Muscle layer of duodenum (tissue), 2 donors: Measurements from ENCODE around the gene PAQR6.
"Not testable (repeated sequence)": the region's sequence is repeated elsewhere in the genome, so short reads cannot be mapped to it uniquely, and the experiment has no call there.

ENCODE experiments used
- H3K27ac ChIP-seq: one replicate; pipeline ENCODE4 v1.7.0; 2013; ENCODE audit warnings: mild to moderate bottlenecking, low read length
- H3K27me3 ChIP-seq: one replicate; pipeline ENCODE4 v1.7.0; 2013; ENCODE audit warnings: low read depth, mild to moderate bottlenecking, control low read depth, low read length
- H3K36me3 ChIP-seq, 2 donors: one replicate each; pipeline ENCODE4 v1.7.0; 2013; ENCODE audit warnings: low read length in 2 of 2, control low read depth in 1 of 2, mild to moderate bottlenecking in 1 of 2; ENCODE audit not compliant: insufficient read depth in 2 of 2, control insufficient read depth in 1 of 2
- H3K4me1 ChIP-seq, 2 donors: one replicate each; pipeline ENCODE4 v1.7.0; 2013; ENCODE audit warnings: low read length in 2 of 2, mild to moderate bottlenecking in 2 of 2, control low read depth in 1 of 2, moderate library complexity in 1 of 2; ENCODE audit not compliant: insufficient read depth in 2 of 2, control insufficient read depth in 1 of 2
- H3K4me3 ChIP-seq, 2 donors: one replicate each; pipeline ENCODE4 v1.7.0; 2013; ENCODE audit warnings: low read length in 2 of 2, low read depth in 1 of 2, mild to moderate bottlenecking in 1 of 2
- H3K9me3 ChIP-seq, 2 donors: one replicate each; pipeline ENCODE4 v1.7.0; 2013; ENCODE audit warnings: low read length in 2 of 2, control low read depth in 1 of 2, mild to moderate bottlenecking in 1 of 2; ENCODE audit not compliant: control insufficient read depth in 1 of 2
- donor health status: healthy.

The PAQR6 gene

DNA sequence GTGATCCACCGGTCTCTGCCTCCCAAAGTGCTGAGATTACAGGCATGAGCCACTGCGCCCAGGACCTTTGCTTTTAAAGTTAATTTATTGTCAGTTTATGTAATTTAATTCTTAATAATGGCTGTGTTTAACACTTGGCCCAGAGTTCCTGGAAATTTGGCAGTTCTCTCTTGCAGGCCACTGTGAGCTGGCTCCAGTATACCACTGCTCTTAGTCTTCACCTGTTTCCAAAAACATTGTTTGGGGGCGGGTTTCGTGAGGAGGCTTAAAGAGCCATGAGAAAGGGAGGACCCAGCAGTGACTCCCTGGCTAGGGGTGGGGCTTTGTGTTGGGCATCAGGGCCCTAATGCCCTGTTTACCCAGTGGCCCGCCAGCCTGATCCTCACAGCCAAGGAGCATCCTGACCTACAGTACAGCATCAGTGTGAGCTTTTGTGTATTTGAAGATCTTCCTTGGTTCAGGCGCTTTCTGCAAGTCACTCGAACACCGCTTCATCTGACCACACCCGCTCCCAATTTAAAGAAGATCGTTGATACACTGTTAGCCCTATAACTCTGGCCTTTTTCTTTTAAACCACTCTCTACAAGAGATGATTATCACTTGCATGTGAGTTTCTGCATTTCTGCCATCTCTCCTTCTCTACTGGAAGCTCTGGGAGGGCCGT, 17.9 kb downstream of the PAQR6 start:
- no peaks in the 10 kb centered on the region for H3K27me3 ChIP-seq
- peaks cover 0 to 8% of the 10 kb centered on the region in 2 donors for H3K4me1 ChIP-seq
- H3K36me3 ChIP-seq = peaks cover 5 to 24% of the 10 kb centered on the region in 2 donors
- no peaks in the 10 kb centered on the region for H3K9me3 ChIP-seq
- no peak overlapping the region for H3K27ac ChIP-seq
- no peak overlapping the region for H3K4me3 ChIP-seq

DNA sequence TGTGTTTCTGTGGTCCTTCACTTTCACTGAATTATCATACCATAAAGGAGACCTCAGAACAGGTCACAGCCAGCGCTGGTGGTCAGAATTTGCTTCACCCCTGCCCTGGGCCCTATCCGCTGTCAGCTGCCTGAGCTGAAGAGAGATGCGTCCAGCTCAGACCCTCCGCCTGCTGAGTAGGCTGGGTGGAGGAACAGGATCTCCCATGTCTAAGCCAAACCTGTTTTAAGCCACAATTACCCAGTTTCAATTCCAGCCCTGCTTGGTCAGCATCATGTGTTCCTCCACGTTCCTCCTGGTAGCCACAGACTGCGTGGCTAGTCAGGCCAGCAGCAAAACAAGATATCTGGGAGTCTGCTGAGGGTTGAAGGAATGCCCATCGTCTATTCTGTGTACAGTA, 19.4 kb downstream of the PAQR6 start:
- no peak overlapping the region for H3K4me3 ChIP-seq
- peaks cover 0 to 8% of the 10 kb centered on the region in 2 donors for H3K4me1 ChIP-seq
- H3K27me3 ChIP-seq = no peaks in the 10 kb centered on the region
- peaks cover 8 to 18% of the 10 kb centered on the region in 2 donors for H3K36me3 ChIP-seq
- H3K27ac ChIP-seq = no peak overlapping the region
- H3K9me3 ChIP-seq = no peaks in the 10 kb centered on the region

DNA sequence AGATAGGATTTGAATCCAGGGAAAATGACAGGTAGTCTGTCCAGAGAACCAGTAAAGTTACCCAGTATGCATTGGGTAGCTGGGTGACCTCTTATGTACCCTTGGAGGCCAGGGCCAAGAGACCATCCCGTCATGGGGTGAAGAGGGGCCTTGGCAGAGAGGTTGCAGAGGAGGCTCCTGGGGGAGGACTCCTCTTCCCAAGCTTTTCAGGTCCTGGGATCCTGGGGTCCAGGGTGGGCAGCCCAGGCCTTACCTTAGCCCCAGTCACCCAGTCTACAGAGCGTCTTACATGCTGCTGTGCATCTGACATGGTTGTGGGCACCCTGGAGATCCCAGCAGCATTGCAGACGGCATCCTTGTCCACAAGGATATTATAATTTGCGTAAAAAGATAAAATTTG, 21.1 kb downstream of the PAQR6 start:
- Histone ChIP-seq H3K4me3 (no peak overlapping the region), H3K36me3 (peaks cover 19 to 30% of the 10 kb centered on the region in 2 donors), H3K9me3 (no peaks in the 10 kb centered on the region), H3K4me1 (peaks cover 0 to 8% of the 10 kb centered on the region in 2 donors), H3K27ac (no peak overlapping the region), H3K27me3 (no peaks in the 10 kb centered on the region)

- no peaks in the 10 kb centered on the region for H3K27me3 ChIP-seq
- H3K9me3 ChIP-seq = no peaks in the 10 kb centered on the region
- peaks cover 0 to 8% of the 10 kb centered on the region in 2 donors for H3K4me1 ChIP-seq
- no peak overlapping the region for H3K4me3 ChIP-seq
- H3K36me3 ChIP-seq = peaks cover 25 to 37% of the 10 kb centered on the region in 2 donors
- no peak overlapping the region for H3K27ac ChIP-seq
These were observed 21.7 kb downstream of the PAQR6 start for GRCh38 chr1:156226116-156226538.

GRCh38 chr1:156225677-156226014, 22.2 kb downstream of the PAQR6 start:
- Histone ChIP-seq H3K9me3 (no peaks in the 10 kb centered on the region), H3K36me3 (peaks cover 30 to 41% of the 10 kb centered on the region in 2 donors), H3K27me3 (no peaks in the 10 kb centered on the region), H3K27ac (no peak overlapping the region), H3K4me1 (peaks cover 0 to 8% of the 10 kb centered on the region in 2 donors), H3K4me3 (no peak overlapping the region)

GRCh38 chr1:156221986-156222692, 25.7 kb downstream of the PAQR6 start:
- Histone ChIP-seq H3K4me1 (peaks cover 4 to 8% of the 10 kb centered on the region in 2 donors), H3K27ac (no peak overlapping the region), H3K9me3 (no peaks in the 10 kb centered on the region), H3K36me3 (peaks cover 25 to 39% of the 10 kb centered on the region in 2 donors), H3K4me3 (no peak overlapping the region), H3K27me3 (no peaks in the 10 kb centered on the region)

GRCh38 chr1:156220226-156220625, 27.6 kb downstream of the PAQR6 start:
- H3K27ac ChIP-seq = no peak overlapping the region
- peaks cover 1 to 8% of the 10 kb centered on the region in 2 donors for H3K4me1 ChIP-seq
- peaks cover 25 to 34% of the 10 kb centered on the region in 2 donors for H3K36me3 ChIP-seq
- H3K27me3 ChIP-seq = no peaks in the 10 kb centered on the region
- H3K9me3 ChIP-seq = no peaks in the 10 kb centered on the region
- H3K4me3 ChIP-seq = no peak overlapping the region

- Histone ChIP-seq H3K27ac (peak overlapping the region; percentile 77), H3K4me1 (peaks cover 8% of the 10 kb centered on the region in 2 donors), H3K9me3 (no peaks in the 10 kb centered on the region), H3K4me3 (no peak overlapping the region), H3K27me3 (no peaks in the 10 kb centered on the region), H3K36me3 (peaks cover 16 to 24% of the 10 kb centered on the region in 2 donors)
These were observed 30.0 kb downstream of the PAQR6 start for GRCh38 chr1:156217871-156218270.

DNA sequence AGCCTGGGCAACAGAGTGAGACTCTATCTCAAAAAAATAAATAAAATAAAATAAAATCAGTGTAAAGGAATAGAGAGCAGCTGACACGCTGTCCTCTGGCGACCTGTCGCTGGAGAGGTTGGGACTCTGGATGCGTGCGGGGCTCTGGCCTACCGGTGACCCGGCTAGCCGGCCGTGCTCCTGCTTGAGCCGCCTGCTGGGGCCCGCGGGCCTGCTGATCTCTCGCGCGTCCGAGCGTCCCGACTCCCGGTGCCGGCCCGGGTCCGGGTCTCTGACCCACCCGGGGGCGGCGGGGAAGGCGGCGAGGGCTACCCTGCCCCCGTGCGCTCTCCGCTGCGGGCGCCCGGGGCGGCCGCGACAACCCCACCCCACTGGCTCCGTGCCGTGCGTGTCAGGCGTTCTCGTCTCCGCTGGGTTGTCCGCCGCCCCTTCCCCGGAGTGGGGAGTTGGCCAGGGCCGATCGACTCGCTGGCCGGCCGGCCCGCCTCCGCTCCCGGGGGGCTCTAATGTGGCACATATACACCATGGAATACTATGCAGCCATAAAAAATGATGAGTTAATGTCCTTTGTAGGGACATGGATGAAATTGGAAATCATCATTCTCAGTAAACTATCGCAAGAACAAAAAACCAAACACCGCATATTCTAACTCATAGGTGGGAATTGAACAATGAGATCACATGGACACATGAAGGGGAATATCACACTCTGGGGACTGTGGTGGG, 31.3 kb downstream of the PAQR6 start:
- H3K27ac ChIP-seq, H3K9me3 ChIP-seq, H3K4me3 ChIP-seq, H3K27me3 ChIP-seq: not testable (repeated sequence)
- Histone ChIP-seq H3K4me1 (peaks cover 8 to 15% of the 10 kb centered on the region in 2 donors), H3K36me3 (peaks cover 13 to 14% of the 10 kb centered on the region in 2 donors)

DNA sequence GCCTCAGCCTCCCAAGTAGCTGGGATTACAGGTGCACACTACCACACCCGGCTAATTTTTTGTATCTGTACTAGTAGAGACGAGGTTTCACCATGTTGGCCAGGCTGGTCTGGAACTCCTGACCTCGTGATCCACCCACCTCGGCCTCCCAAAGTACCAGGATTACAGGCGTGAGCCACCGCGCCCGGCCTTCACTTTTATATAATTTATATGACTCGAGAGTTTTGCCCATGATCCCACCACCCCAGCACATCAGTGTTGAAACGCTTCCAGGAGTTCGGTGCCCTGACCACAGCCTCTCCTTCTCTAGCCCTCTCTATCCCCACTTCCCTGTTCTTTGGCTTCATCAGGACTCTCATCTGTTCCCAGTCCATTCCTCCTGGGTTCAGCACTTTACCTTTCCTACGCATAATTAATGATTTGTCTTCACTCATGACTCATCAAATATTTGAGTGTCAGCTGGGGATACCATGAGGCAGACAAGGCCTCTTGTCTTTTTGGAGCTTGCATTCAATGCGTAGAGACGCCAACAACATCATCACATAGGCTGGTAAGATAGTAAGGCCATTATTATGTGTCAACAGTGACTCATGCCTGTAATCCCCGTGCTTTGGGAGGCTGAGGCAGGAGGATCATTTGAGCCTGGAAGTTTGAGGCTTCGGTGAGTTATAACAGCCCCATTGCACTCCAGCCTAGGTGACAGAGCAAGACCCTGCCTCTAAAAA, 33.7 kb downstream of the PAQR6 start:
- no peaks in the 10 kb centered on the region for H3K27me3 ChIP-seq
- peaks cover 12 to 21% of the 10 kb centered on the region in 2 donors for H3K36me3 ChIP-seq
- H3K27ac ChIP-seq = no peak overlapping the region
- no peaks in the 10 kb centered on the region for H3K9me3 ChIP-seq
- peak overlapping the region in 1 of 2 donors; percentile 63 for H3K4me3 ChIP-seq
- peaks cover 8 to 15% of the 10 kb centered on the region in 2 donors for H3K4me1 ChIP-seq

DNA sequence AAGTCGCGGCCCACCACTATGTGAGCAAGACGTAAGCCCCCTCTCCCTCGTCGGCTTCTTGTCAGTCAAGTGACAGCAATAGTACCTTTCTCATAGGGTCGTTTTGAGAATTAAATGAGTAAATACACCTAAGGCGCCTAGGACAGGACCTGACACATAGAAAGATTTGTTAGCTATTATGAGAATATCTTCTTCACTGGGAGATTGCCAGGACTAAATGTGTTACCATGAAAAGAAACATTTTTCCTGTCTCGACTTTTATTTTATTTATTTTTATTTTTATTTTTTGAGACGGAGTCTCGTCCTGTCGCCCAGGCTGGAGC, 34.3 kb downstream of the PAQR6 start:
- H3K27me3 ChIP-seq = no peaks in the 10 kb centered on the region
- H3K27ac ChIP-seq = peak overlapping the region; percentile 95
- H3K4me3 ChIP-seq = peak overlapping the region; percentile 63 to 82
- no peaks in the 10 kb centered on the region for H3K9me3 ChIP-seq
- H3K36me3 ChIP-seq = peaks cover 18 to 25% of the 10 kb centered on the region in 2 donors
- peaks cover 8 to 15% of the 10 kb centered on the region in 2 donors for H3K4me1 ChIP-seq
